ENCODE measurements around the gene SGIP1. TPM values are rescaled to one million over a fixed set of nuclear protein-coding genes. Genes with fewer than 3 reads are reported as not detected.
A peak's percentile ranks its signal among the peaks of the same experiment; 100 is the strongest.

The SGIP1 gene
- total and polyA plus RNA-seq, 2 experiments from 2014 or later, result 3.1 to 20.2 TPM

DNA sequence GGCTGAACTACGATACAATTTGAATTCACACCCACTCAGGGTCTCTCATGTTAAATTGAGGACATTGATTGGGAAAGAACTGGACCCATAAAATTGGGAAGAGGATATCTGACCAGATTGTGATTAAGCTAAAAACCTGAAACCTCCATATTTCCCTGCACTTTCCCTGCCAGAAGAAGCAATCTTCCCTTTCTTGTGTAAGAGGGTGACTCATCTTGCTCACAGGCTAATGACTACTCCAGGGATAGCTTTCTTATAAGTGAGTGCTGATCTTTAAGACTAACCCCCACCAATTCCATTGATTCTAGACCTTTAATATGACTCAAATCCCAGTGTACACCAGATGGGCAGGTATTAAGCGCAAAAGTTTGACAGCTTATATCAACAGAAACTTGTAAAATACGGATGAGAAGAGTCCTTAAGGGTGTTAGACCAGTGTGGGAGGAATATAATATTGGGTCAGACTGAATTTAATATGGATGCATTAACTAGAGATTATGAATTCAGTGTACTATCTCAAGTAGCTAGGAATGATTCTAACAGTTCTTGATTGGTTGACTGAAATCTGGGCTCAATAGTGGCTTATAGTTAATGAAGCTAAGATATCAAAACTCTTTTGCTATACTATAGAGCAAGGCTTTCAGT is 12.1 kb upstream of the SGIP1 start:
- Histone ChIP-seq H3K4me2 (no peak overlapping the region), H3K9me3 (ENCODE audit: low read depth) (no peaks in the 10 kb centered on the region), H3K79me2 (no peaks in the 10 kb centered on the region), H3K27me3 (no peaks in the 10 kb centered on the region), H3K9me2 (replicated peaks; ENCODE audit: insufficient read depth) (no peaks in the 10 kb centered on the region), H3K4me1 (ENCODE audit: insufficient read depth) (no peaks in the 10 kb centered on the region), H3K36me3 (replicated peaks; ENCODE audit: insufficient read depth, low read depth) (no peaks in the 10 kb centered on the region), H3K4me3 (no peak overlapping the region), H4K20me1 (ENCODE audit: insufficient read depth, poor library complexity, severe bottlenecking) (no peaks in the 10 kb centered on the region), H2AFZ (no peak overlapping the region), H3K27ac (no peak overlapping the region)
- DNase-seq (ENCODE audit: low spot score), result peak; percentile 28
- TF ChIP-seq, protein P1, sequence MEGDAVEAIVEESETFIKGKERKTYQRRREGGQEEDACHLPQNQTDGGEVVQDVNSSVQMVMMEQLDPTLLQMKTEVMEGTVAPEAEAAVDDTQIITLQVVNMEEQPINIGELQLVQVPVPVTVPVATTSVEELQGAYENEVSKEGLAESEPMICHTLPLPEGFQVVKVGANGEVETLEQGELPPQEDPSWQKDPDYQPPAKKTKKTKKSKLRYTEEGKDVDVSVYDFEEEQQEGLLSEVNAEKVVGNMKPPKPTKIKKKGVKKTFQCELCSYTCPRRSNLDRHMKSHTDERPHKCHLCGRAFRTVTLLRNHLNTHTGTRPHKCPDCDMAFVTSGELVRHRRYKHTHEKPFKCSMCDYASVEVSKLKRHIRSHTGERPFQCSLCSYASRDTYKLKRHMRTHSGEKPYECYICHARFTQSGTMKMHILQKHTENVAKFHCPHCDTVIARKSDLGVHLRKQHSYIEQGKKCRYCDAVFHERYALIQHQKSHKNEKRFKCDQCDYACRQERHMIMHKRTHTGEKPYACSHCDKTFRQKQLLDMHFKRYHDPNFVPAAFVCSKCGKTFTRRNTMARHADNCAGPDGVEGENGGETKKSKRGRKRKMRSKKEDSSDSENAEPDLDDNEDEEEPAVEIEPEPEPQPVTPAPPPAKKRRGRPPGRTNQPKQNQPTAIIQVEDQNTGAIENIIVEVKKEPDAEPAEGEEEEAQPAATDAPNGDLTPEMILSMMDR (IDR thresholded peaks at IDR 0.05; ENCODE audit: poor library complexity), result no peak
- TF ChIP-seq EZH2 (IDR thresholded peaks at IDR 0.05; ENCODE audit: borderline replicate concordance) (no peak), EZH2phosphoT487 (IDR thresholded peaks at IDR 0.05; ENCODE audit: low read depth, severe bottlenecking, unreplicated experiment) (no peak)
- 90% methylated on average over 3 of the region's 3 CpGs for WGBS (ENCODE audit: low lambda C conversion rate, missing lambda C conversion rate)

- no peaks in the 10 kb centered on the region for H3K27me3 ChIP-seq
- TF ChIP-seq EZH2phosphoT487 (IDR thresholded peaks at IDR 0.05; ENCODE audit: low read depth, severe bottlenecking, unreplicated experiment), result no peak
- TF ChIP-seq, protein P1 (IDR thresholded peaks at IDR 0.05; ENCODE audit: poor library complexity), result no peak
- no peak for TF ChIP-seq EZH2 (IDR thresholded peaks at IDR 0.05; ENCODE audit: borderline replicate concordance)
- no peaks in the 10 kb centered on the region for H3K9me2 ChIP-seq (replicated peaks; ENCODE audit: insufficient read depth)
- H3K4me2 ChIP-seq, result no peak overlapping the region
- H4K20me1 ChIP-seq (ENCODE audit: insufficient read depth, poor library complexity, severe bottlenecking), result no peaks in the 10 kb centered on the region
- no peak for DNase-seq (ENCODE audit: low spot score)
- no peak overlapping the region for H2AFZ ChIP-seq
- H3K27ac ChIP-seq, result no peak overlapping the region
- no peaks in the 10 kb centered on the region for H3K36me3 ChIP-seq (replicated peaks; ENCODE audit: insufficient read depth, low read depth)
- no peaks in the 10 kb centered on the region for H3K9me3 ChIP-seq (ENCODE audit: low read depth)
- H3K79me2 ChIP-seq, result no peaks in the 10 kb centered on the region
- H3K4me1 ChIP-seq (ENCODE audit: insufficient read depth), result no peaks in the 10 kb centered on the region
- no peak overlapping the region for H3K4me3 ChIP-seq
These were observed 10.4 kb upstream of the SGIP1 start for GRCh38 chr1:66523562-66523961.

- Histone ChIP-seq H3K4me3 (no peak overlapping the region), H3K4me2 (no peak overlapping the region), H4K20me1 (ENCODE audit: insufficient read depth, poor library complexity, severe bottlenecking) (no peaks in the 10 kb centered on the region), H2AFZ (no peak overlapping the region), H3K27ac (no peak overlapping the region), H3K79me2 (no peaks in the 10 kb centered on the region), H3K4me1 (ENCODE audit: insufficient read depth) (no peaks in the 10 kb centered on the region), H3K9me2 (replicated peaks; ENCODE audit: insufficient read depth) (no peaks in the 10 kb centered on the region), H3K27me3 (no peaks in the 10 kb centered on the region), H3K36me3 (replicated peaks; ENCODE audit: insufficient read depth, low read depth) (no peaks in the 10 kb centered on the region), H3K9me3 (ENCODE audit: low read depth) (no peaks in the 10 kb centered on the region)
- 100% methylated on average over 1 of the region's 1 CpG for WGBS (ENCODE audit: low lambda C conversion rate, missing lambda C conversion rate)
- TF ChIP-seq EZH2phosphoT487 (IDR thresholded peaks at IDR 0.05; ENCODE audit: low read depth, severe bottlenecking, unreplicated experiment) (no peak), EZH2 (IDR thresholded peaks at IDR 0.05; ENCODE audit: borderline replicate concordance) (no peak)
- TF ChIP-seq, protein P1 (IDR thresholded peaks at IDR 0.05; ENCODE audit: poor library complexity), result no peak
- no peak for DNase-seq (ENCODE audit: low spot score)
These were observed 8.9 kb upstream of the SGIP1 start for GRCh38 chr1:66525086-66525485.

All from hepatocyte (in vitro differentiated cells).